ENCODE data around the gene PARS2.

DNA sequence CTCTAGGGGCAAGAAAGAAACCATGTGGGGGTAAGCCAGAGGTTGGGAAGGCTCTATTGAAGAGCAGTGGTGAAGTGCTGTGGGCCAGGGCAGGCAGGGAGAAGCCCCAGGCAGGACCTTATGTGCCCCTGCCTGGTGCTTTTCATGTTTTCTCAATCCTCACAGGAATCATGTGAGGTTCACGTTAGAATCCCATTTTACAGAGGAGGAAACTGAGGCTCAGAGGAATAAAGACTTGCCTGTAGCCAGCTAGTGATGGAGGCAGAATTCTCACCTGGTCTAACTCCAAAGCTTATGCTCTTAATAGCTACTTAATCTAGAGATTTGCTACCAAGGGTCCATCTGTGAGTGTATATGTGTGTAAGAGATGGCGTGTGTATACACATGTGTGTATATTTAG lies 32.6 kb upstream of the PARS2 start:
- TF ChIP-seq, protein P1, sequence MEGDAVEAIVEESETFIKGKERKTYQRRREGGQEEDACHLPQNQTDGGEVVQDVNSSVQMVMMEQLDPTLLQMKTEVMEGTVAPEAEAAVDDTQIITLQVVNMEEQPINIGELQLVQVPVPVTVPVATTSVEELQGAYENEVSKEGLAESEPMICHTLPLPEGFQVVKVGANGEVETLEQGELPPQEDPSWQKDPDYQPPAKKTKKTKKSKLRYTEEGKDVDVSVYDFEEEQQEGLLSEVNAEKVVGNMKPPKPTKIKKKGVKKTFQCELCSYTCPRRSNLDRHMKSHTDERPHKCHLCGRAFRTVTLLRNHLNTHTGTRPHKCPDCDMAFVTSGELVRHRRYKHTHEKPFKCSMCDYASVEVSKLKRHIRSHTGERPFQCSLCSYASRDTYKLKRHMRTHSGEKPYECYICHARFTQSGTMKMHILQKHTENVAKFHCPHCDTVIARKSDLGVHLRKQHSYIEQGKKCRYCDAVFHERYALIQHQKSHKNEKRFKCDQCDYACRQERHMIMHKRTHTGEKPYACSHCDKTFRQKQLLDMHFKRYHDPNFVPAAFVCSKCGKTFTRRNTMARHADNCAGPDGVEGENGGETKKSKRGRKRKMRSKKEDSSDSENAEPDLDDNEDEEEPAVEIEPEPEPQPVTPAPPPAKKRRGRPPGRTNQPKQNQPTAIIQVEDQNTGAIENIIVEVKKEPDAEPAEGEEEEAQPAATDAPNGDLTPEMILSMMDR (IDR thresholded peaks at IDR 0.05), result no peak
- no peak for TF ChIP-seq POLR2A (IDR thresholded peaks at IDR 0.05)
